HFFc6 (cell line): ENCODE measurements around the gene CMTM1. TPM values are rescaled to one million over a fixed set of nuclear protein-coding genes. Genes with fewer than 3 reads are reported as not detected.

ENCODE experiments used
- DNase-seq: peaks from one replicate; pipeline ENCODE4 v3.0.0-alpha.2; 2018
- H3K27ac Mint-ChIP-seq: 2 replicates; pipeline ENCODE4 v1.8.0; 2020; ENCODE audit warnings: mild to moderate bottlenecking, mixed read lengths
- H3K27me3 Mint-ChIP-seq: 2 replicates; pipeline ENCODE4 v1.8.0; 2021; ENCODE audit warnings: mild to moderate bottlenecking, moderate library complexity, mixed read lengths; ENCODE audit not compliant: insufficient read depth
- H3K36me3 Mint-ChIP-seq: 2 replicates; pipeline ENCODE4 v1.8.0; 2021; ENCODE audit warnings: low read depth, mixed read lengths
- H3K4me1 Mint-ChIP-seq: 2 replicates; pipeline ENCODE4 v1.8.0; 2020; ENCODE audit warnings: low read depth, mixed read lengths
- H3K4me3 Mint-ChIP-seq: 2 replicates; pipeline ENCODE4 v1.8.0; 2020; ENCODE audit warnings: mild to moderate bottlenecking, moderate library complexity, mixed read lengths
- H3K9me3 Mint-ChIP-seq: 2 replicates; pipeline ENCODE4 v1.8.0; 2020; ENCODE audit warnings: mild to moderate bottlenecking, mixed read lengths
- CTCF ChIP-seq: fragments of 200-600 bp; sonication (generic); IDR thresholded peaks from 2 replicates; pipeline ENCODE4 v1.5.0; 2021; ENCODE audit warnings: antibody characterized with exemption, mild to moderate bottlenecking
- total RNA-seq, 6 experiments: library from RNA; stranded (reverse); fragmentation: NEBNext Ultra II Directional; extraction: Animal tissue kit (Norgen Biotek cat#: 25700); gene quantifications; 2 replicates in 1 of 6; 3 replicates in 5 of 6; pipeline ENCODE4 v1.2.3, GENCODE V29; 2021

CMTM1 gene
- total RNA-seq, 6 experiments from 2014 or later, result 4.2 to 5.5 (median 4.9) TPM

- no peaks in the 10 kb centered on the region for H3K9me3 Mint-ChIP-seq
- H3K27me3 Mint-ChIP-seq, result no peaks in the 10 kb centered on the region
- peaks cover 40% of the 10 kb centered on the region for H3K36me3 Mint-ChIP-seq
- no peak for DNase-seq
- H3K27ac Mint-ChIP-seq, result no peak overlapping the region
- H3K4me3 Mint-ChIP-seq, result no peak overlapping the region
- peaks cover 19% of the 10 kb centered on the region for H3K4me1 Mint-ChIP-seq
- TF ChIP-seq CTCF, result no peak
Observed at GRCh38 chr16:66528294-66528693, 37.9 kb upstream of the CMTM1 start.

GRCh38 chr16:66529475-66529874 is 36.8 kb upstream of the CMTM1 start:
- no peak overlapping the region for H3K4me3 Mint-ChIP-seq
- H3K9me3 Mint-ChIP-seq, result no peaks in the 10 kb centered on the region
- no peak overlapping the region for H3K27ac Mint-ChIP-seq
- DNase-seq, result no peak
- peaks cover 36% of the 10 kb centered on the region for H3K36me3 Mint-ChIP-seq
- H3K27me3 Mint-ChIP-seq, result no peaks in the 10 kb centered on the region
- no peak for TF ChIP-seq CTCF
- H3K4me1 Mint-ChIP-seq, result peaks cover 19% of the 10 kb centered on the region

GRCh38 chr16:66534376-66534799 is 31.9 kb upstream of the CMTM1 start:
- Mint-ChIP-seq H3K27ac (no peak overlapping the region), H3K4me1 (no peaks in the 10 kb centered on the region), H3K27me3 (no peaks in the 10 kb centered on the region; the same call in 1 of the 2 replicates), H3K4me3 (no peak overlapping the region), H3K9me3 (no peaks in the 10 kb centered on the region), H3K36me3 (peaks cover 27% of the 10 kb centered on the region)
- TF ChIP-seq CTCF, result no peak
- DNase-seq, result no peak

GRCh38 chr16:66536525-66536924 is 29.7 kb upstream of the CMTM1 start:
- no peak for DNase-seq
- no peak for TF ChIP-seq CTCF
- no peaks in the 10 kb centered on the region; the same call in 1 of the 2 replicates for H3K27me3 Mint-ChIP-seq
- H3K4me3 Mint-ChIP-seq, result no peak overlapping the region
- H3K27ac Mint-ChIP-seq, result no peak overlapping the region
- H3K9me3 Mint-ChIP-seq, result no peaks in the 10 kb centered on the region
- no peaks in the 10 kb centered on the region for H3K4me1 Mint-ChIP-seq
- H3K36me3 Mint-ChIP-seq, result peaks cover 12% of the 10 kb centered on the region

GRCh38 chr16:66537236-66537635 is 29.0 kb upstream of the CMTM1 start:
- no peak for TF ChIP-seq CTCF
- Mint-ChIP-seq H3K4me3 (no peak overlapping the region), H3K9me3 (no peaks in the 10 kb centered on the region), H3K27me3 (no peaks in the 10 kb centered on the region; the same call in 1 of the 2 replicates), H3K27ac (no peak overlapping the region), H3K36me3 (peaks cover 11% of the 10 kb centered on the region), H3K4me1 (no peaks in the 10 kb centered on the region)
- no peak for DNase-seq

GRCh38 chr16:66538910-66539309 is 27.3 kb upstream of the CMTM1 start:
- H3K36me3 Mint-ChIP-seq, result peaks cover 11% of the 10 kb centered on the region
- H3K4me3 Mint-ChIP-seq, result no peak overlapping the region
- DNase-seq, result no peak
- no peak for TF ChIP-seq CTCF
- H3K27ac Mint-ChIP-seq, result no peak overlapping the region
- no peaks in the 10 kb centered on the region; the same call in 1 of the 2 replicates for H3K27me3 Mint-ChIP-seq
- no peaks in the 10 kb centered on the region for H3K4me1 Mint-ChIP-seq
- no peaks in the 10 kb centered on the region for H3K9me3 Mint-ChIP-seq
